ENCODE measurements around the gene KLK4.
"Not testable (repeated sequence)": the region's sequence is repeated elsewhere in the genome, so short reads cannot be mapped to it uniquely, and the experiment has no call there.

Gene KLK4

GRCh38 chr19:50912727-50913716 is 1.8 kb upstream of the KLK4 start:
- DNase-seq: no peak

- DNase-seq: no peak
Measured at GRCh38 chr19:50912102-50912599, 956 bp upstream of the KLK4 start.

GRCh38 chr19:50910722-50911121 is 473 bp downstream of the KLK4 start:
- no peak for DNase-seq

GRCh38 chr19:50909240-50910070 is 1.7 kb downstream of the KLK4 start:
- DNase-seq: no peak

GRCh38 chr19:50908336-50908735 is 2.9 kb downstream of the KLK4 start:
- DNase-seq: no peak

GRCh38 chr19:50906217-50906616 is 5.0 kb downstream of the KLK4 start:
- no peak for DNase-seq

- DNase-seq: no peak
Measured at GRCh38 chr19:50902640-50903039, 8.6 kb downstream of the KLK4 start.

GRCh38 chr19:50899569-50899968 is 11.6 kb downstream of the KLK4 start:
- DNase-seq: no peak

GRCh38 chr19:50898018-50898417 is 13.2 kb downstream of the KLK4 start:
- DNase-seq: no peak

GRCh38 chr19:50897612-50898011 is 13.6 kb downstream of the KLK4 start:
- no peak for DNase-seq

- DNase-seq: no peak
Measured at GRCh38 chr19:50897191-50897607, 14.0 kb downstream of the KLK4 start.

- no peak for DNase-seq
Measured at GRCh38 chr19:50896591-50897190, 14.5 kb downstream of the KLK4 start.

GRCh38 chr19:50896089-50896590 is 15.1 kb downstream of the KLK4 start:
- not testable (repeated sequence) for DNase-seq

GRCh38 chr19:50894478-50895356 is 16.5 kb downstream of the KLK4 start:
- no peak for DNase-seq

- DNase-seq: no peak
Measured at GRCh38 chr19:50893047-50893736, 18.0 kb downstream of the KLK4 start.

- DNase-seq: no peak
Measured at GRCh38 chr19:50891253-50891625, 20.0 kb downstream of the KLK4 start.

GRCh38 chr19:50890422-50891252 is 20.6 kb downstream of the KLK4 start:
- DNase-seq: no peak

GRCh38 chr19:50889638-50890037 is 21.6 kb downstream of the KLK4 start:
- no peak for DNase-seq

GRCh38 chr19:50882188-50882587 is 29.0 kb downstream of the KLK4 start:
- no peak for DNase-seq

- no peak for DNase-seq
Measured at GRCh38 chr19:50880241-50880640, 31.0 kb downstream of the KLK4 start.

All from central memory CD4-positive, alpha-beta T cell (primary cell).